A375 (cell line): ENCODE data around the gene MYLK2. TPM values are rescaled to one million over a fixed set of nuclear protein-coding genes. Genes with fewer than 3 reads are reported as not detected.

ENCODE experiments used
- small RNA-seq: library from RNA; depleted of rRNA; stranded (forward); fragments of <200 nt; gene quantifications from one replicate; pipeline ENCODE3, GENCODE V24; 2014
- total RNA-seq: library from RNA; depleted of rRNA; stranded (reverse); fragments of >200 nt; shearing (Covaris generic); gene quantifications from 2 replicates; pipeline ENCODE4 v1.2.3, GENCODE V29; 2014; rRNA removed

MYLK2 gene
- total RNA-seq: 2.1 and 2.3 TPM in 2 replicates

DNA sequence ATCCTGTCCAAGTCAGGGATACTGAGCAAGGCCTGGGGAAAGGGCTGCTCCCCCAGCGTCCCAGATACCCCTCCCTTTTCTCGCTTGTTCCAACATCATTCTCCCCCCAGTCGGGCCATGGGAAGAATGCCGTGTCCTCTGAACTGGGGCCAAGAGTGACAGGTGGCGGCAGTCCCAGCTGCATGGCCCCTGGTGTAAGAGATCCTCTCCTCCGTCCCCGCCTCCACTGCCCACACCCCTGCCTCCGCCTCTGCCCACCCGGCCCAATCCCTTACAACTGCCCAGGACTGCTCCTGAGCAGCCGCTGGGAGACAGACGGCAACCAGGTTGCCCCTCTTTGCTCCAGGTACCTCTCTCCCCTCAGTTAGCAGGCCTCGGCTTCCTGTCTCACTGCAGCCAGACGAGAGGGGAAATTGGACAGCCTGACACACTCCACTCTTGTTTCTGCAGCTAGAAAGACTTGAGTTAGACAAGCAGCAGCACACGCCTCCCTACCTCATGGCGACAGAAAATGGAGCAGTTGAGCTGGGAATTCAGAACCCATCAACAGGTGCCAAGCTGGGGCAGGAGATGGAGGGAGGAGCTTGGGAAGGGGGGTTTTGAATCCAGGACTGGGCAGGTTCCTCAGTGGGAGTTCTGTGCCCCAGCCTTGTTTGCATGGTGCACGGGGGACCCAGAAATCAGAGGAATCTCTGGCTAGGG is at the start of gene MYLK2:
Gene MYLK2, plus strand, starts transcription at position 274 of the 702 bp plus-strand sequence. Its CDS starts 225 bp downstream, at position 499.

DNA sequence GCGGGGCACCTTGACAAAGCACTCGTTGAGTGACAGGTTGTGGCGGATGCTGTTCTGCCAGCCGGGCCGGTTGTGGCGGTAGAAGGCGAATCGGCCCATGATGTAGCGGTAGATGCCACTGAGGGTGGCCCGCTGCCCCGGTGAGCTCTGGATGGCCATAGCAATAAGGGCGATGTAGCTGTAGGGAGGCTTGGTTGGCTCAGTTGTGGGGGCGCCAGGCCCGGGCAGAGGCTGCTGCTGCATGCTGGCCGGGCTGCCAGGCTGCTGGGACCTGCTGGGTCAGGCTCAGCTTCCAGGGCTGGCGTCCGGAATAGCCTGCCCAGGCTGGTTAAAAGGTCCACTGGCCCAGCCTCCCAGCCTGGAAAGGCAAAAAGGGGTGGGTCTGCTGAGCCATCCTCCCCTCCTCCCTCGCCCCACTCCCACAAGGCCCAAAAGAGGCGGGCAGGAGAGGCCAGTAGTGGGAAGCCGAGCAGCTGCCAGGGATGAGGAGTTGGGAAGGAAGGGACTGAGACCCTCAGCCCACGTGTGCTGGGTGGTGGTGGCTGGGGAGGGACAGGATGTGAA is 26.2 kb downstream of the MYLK2 start, which contains the start of gene FOXS1:
Gene FOXS1, minus strand, starts transcription at position 305 of the 564 bp plus-strand sequence. Its CDS starts 62 bp downstream, at position 243.

DNA sequence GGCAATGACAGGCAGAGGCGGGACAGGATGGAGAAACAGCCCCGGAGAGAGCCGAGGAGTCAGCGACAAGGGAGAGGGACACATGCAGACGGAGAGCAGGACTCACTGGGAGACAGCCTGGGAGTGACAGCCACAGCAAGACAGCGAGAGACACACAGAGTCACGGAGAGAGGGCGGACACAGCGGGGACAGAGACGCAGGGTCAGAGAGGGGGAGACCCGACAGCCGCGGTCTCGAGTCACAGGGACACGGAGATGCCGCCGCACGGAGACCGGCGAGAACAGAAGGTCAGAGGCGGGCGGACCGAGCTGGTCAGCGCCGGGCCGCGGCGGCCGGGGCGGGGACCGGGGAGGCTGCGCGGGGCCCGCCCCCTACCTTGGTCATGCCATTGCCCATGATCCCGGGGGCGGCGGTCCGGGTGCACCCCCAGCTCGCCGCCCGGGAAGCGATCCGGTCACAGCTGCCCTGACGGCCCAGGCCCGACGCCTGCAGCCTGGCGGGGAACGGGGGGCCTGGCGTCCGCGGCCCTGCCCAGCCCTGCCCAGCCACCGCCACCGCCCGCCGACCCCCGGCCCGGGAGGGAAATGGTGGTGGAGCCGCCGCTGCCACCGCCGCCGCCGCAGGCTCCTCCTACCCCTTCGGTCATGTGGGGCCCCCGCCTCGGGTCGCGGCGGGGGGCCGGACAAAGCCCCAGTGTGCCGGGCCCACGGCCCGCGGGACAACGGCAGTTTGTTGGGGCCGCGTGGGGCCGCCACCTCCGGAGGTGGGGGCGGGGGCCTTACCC is 51.0 kb downstream of the MYLK2 start, which contains the start of the genes DUSP15 and TTLL9:
Gene DUSP15, minus strand, starts transcription at position 586 of the 784 bp plus-strand sequence. Its CDS starts 190 bp downstream, at position 396.
Gene TTLL9, plus strand, starts transcription at position 693 of the 784 bp plus-strand sequence. CDS start 493 bp downstream, outside the sequence.

Small RNAs within 50 kb of the gene (small RNA-seq; reads per million reads assigned to genes)
- gene AL160175.1: not detected

Other genes with a start within 250 kb of the MYLK2 start
- 813 and 881 TPM in 2 replicates for gene ID1, start 214.1 kb upstream of the MYLK2 start, total RNA-seq
- not detected in 2 replicates for gene COX4I2, start 181.4 kb upstream of the MYLK2 start, total RNA-seq
- 117 and 122 TPM in 2 replicates for gene BCL2L1, start 96.5 kb upstream of the MYLK2 start, total RNA-seq
- gene TPX2, start 80.1 kb upstream of the MYLK2 start, total RNA-seq: 122 and 126 TPM in 2 replicates
- gene FOXS1, start 26.2 kb downstream of the MYLK2 start, total RNA-seq: not detected in 2 replicates
- 1.5 and 3.1 TPM in 2 replicates for gene DUSP15, start 51.2 kb downstream of the MYLK2 start, total RNA-seq
- gene TTLL9, start 51.3 kb downstream of the MYLK2 start, total RNA-seq: 0.11 TPM in 1 of 2 replicates, not detected in the other
- gene PDRG1, start 132.7 kb downstream of the MYLK2 start, total RNA-seq: 11.1 and 12.0 TPM in 2 replicates
- gene XKR7, start 148.8 kb downstream of the MYLK2 start, total RNA-seq: not detected in 2 replicates
- not detected in 2 replicates for gene CCM2L, start 191.1 kb downstream of the MYLK2 start, total RNA-seq
- gene HCK, start 232.9 kb downstream of the MYLK2 start, total RNA-seq: not detected in 2 replicates